GM12892 (cell line): ENCODE data around the gene MAP4K3.

Experiments
- POLR2A ChIP-seq: IDR thresholded peaks from 2 replicates; pipeline ENCODE4 v1.6.1; 2011; ENCODE audit warnings: low read depth, low read length, control low read depth
- POLR2AphosphoS5 ChIP-seq: IDR thresholded peaks from 2 replicates; pipeline ENCODE4 v1.6.1; 2011; ENCODE audit warnings: low read depth, low read length, control low read depth
- TAF1 ChIP-seq: IDR thresholded peaks from 2 replicates; pipeline ENCODE4 v1.6.1; 2011; ENCODE audit warnings: low read depth, mild to moderate bottlenecking, control low read depth, low read length, borderline replicate concordance

- TF ChIP-seq TAF1 (no peak), POLR2A (no peak), POLR2AphosphoS5 (no peak)
Observed at GRCh38 chr2:39320162-39320561, 116.9 kb downstream of the MAP4K3 start.
